ENCODE data around the gene EVC2. TPM values are rescaled to one million over a fixed set of nuclear protein-coding genes. Genes with fewer than 3 reads are reported as not detected.

EVC2 gene
- total and polyA plus RNA-seq, 2 donors (not counting 1 experiment from before 2014, with no cell fraction given), result 1.1 TPM; not detected in 1

- H3K27ac ChIP-seq (ENCODE audit: low read length in 2 of 2), result no peak overlapping the region
- no peak overlapping the region for H3K4me2 ChIP-seq (replicated peaks; ENCODE audit: low read depth, low read length, poor library complexity, severe bottlenecking)
- intact Hi-C loops (cut with micrococcal nuclease), result no loop called here
- no peak overlapping the region for H3K4me3 ChIP-seq (ENCODE audit: control extremely low read depth in 1 of 5, extremely low read depth in 1 of 5, insufficient read depth in 1 of 5, low read depth in 2 of 5, low read length in 4 of 5)
- H3K4me1 ChIP-seq (ENCODE audit: control insufficient read depth in 2 of 2, insufficient read depth in 2 of 2, low read length in 2 of 2), result no peaks in the 10 kb centered on the region
- ChIA-PET CTCF (no interaction called here), POLR2A (no interaction called here)
- TF ChIP-seq EZH2 (IDR thresholded peaks at IDR 0.05; ENCODE audit: borderline replicate concordance, insufficient read depth, low read depth, low read length, poor library complexity, severe bottlenecking) (no peak), CTCF (IDR thresholded peaks at IDR 0.05) (no peak)
- H4K20me1 ChIP-seq (ENCODE audit: control insufficient read depth, insufficient read depth, low read length, poor library complexity, severe bottlenecking), result no peaks in the 10 kb centered on the region
- no peak overlapping the region for H3K9ac ChIP-seq (ENCODE audit: low read length)
- no peaks in the 10 kb centered on the region for H3K79me2 ChIP-seq (ENCODE audit: control insufficient read depth, insufficient read depth, low read length)
- Mint-ChIP-seq H3K4me1 (no peaks in the 10 kb centered on the region), H3K27me3 (no peaks in the 10 kb centered on the region), H3K4me3 (no peak overlapping the region), H3K9me3 (ENCODE audit: insufficient read depth) (peaks cover 2% of the 10 kb centered on the region), H3K27ac (no peak overlapping the region)
- H3K27me3 ChIP-seq (replicated peaks in 1 of 4; ENCODE audit: control extremely low read depth in 1 of 4, control insufficient read depth in 3 of 4, insufficient read depth in 4 of 4, low read length in 3 of 4), result no peaks in the 10 kb centered on the region
- H2AFZ ChIP-seq (ENCODE audit: insufficient read depth, low read depth, low read length, poor library complexity, severe bottlenecking), result no peak overlapping the region
- H3K36me3 ChIP-seq (replicated peaks in 1 of 2; ENCODE audit: control extremely low read depth in 1 of 2, control insufficient read depth in 1 of 2, extremely low read depth in 1 of 2, insufficient read depth in 2 of 2, low read length in 1 of 2), result no peaks in the 10 kb centered on the region
- DNase-seq, result no peak
- H3K9me3 ChIP-seq (ENCODE audit: control extremely low read depth in 1 of 3, control insufficient read depth in 2 of 3, insufficient read depth in 1 of 3, low read length in 2 of 3), result peaks cover 0 to 13% (median 0%) of the 10 kb centered on the region in 3 donors
- no peak for ATAC-seq (ENCODE audit: low read depth)
- 86% methylated on average over 2 of the region's 3 CpGs for WGBS (ENCODE audit: insufficient coverage)
These were observed 155.9 kb downstream of the EVC2 start for GRCh38 chr4:5552451-5552850.

GRCh38 chr4:5547651-5548249 is 160.6 kb downstream of the EVC2 start:
- ChIA-PET POLR2A (no interaction called here), CTCF (no interaction called here)
- TF ChIP-seq CTCF (IDR thresholded peaks at IDR 0.05), result no peak
- TF ChIP-seq EZH2 (IDR thresholded peaks at IDR 0.05; ENCODE audit: borderline replicate concordance, insufficient read depth, low read depth, low read length, poor library complexity, severe bottlenecking), result no peak
- H3K27me3 ChIP-seq (replicated peaks in 1 of 4; ENCODE audit: control extremely low read depth in 1 of 4, control insufficient read depth in 3 of 4, insufficient read depth in 4 of 4, low read length in 3 of 4), result no peaks in the 10 kb centered on the region
- H3K79me2 ChIP-seq (ENCODE audit: control insufficient read depth, insufficient read depth, low read length), result no peaks in the 10 kb centered on the region
- Mint-ChIP-seq H3K4me1 (no peaks in the 10 kb centered on the region), H3K27ac (no peak overlapping the region), H3K4me3 (no peak overlapping the region), H3K9me3 (ENCODE audit: insufficient read depth) (peaks cover 2% of the 10 kb centered on the region), H3K27me3 (no peaks in the 10 kb centered on the region)
- no peak for DNase-seq
- no peaks in the 10 kb centered on the region for H4K20me1 ChIP-seq (ENCODE audit: control insufficient read depth, insufficient read depth, low read length, poor library complexity, severe bottlenecking)
- H3K4me3 ChIP-seq (ENCODE audit: control extremely low read depth in 1 of 5, extremely low read depth in 1 of 5, insufficient read depth in 1 of 5, low read depth in 2 of 5, low read length in 4 of 5), result no peak overlapping the region
- H3K4me1 ChIP-seq (ENCODE audit: control insufficient read depth in 2 of 2, insufficient read depth in 2 of 2, low read length in 2 of 2), result no peaks in the 10 kb centered on the region
- ATAC-seq (ENCODE audit: low read depth), result no peak
- H3K36me3 ChIP-seq (replicated peaks in 1 of 2; ENCODE audit: control extremely low read depth in 1 of 2, control insufficient read depth in 1 of 2, extremely low read depth in 1 of 2, insufficient read depth in 2 of 2, low read length in 1 of 2), result no peaks in the 10 kb centered on the region
- H2AFZ ChIP-seq (ENCODE audit: insufficient read depth, low read depth, low read length, poor library complexity, severe bottlenecking), result no peak overlapping the region
- no peak overlapping the region for H3K4me2 ChIP-seq (replicated peaks; ENCODE audit: low read depth, low read length, poor library complexity, severe bottlenecking)
- H3K9ac ChIP-seq (ENCODE audit: low read length), result no peak overlapping the region
- WGBS (ENCODE audit: insufficient coverage), result 92% methylated on average over 9 of the region's 12 CpGs
- intact Hi-C loops (cut with micrococcal nuclease), result no loop called here
- no peak overlapping the region for H3K27ac ChIP-seq (ENCODE audit: low read length in 2 of 2)
- H3K9me3 ChIP-seq (ENCODE audit: control extremely low read depth in 1 of 3, control insufficient read depth in 2 of 3, insufficient read depth in 1 of 3, low read length in 2 of 3), result peaks cover 0 to 26% (median 0%) of the 10 kb centered on the region in 3 donors
